GM12865 (cell line): ENCODE measurements around the gene MDK.

Source experiments
- DNase-seq: peaks from one replicate; pipeline ENCODE4 v3.0.0; 2010; ENCODE audit warnings: low read depth
- H3K4me3 ChIP-seq: 2 replicates; pipeline ENCODE4 v1.5.1; 2011; ENCODE audit warnings: mild to moderate bottlenecking, low read depth, low read length, control low read depth
- CTCF ChIP-seq: IDR thresholded peaks from 2 replicates; pipeline ENCODE4 v1.5.1; 2011; ENCODE audit warnings: low read length, control low read depth, low read depth, inconsistent platforms; ENCODE audit not compliant: insufficient read depth; ENCODE audit errors: missing control alignments

The MDK gene

GRCh38 chr11:46341454-46341853 is 40.0 kb upstream of the MDK start:
- no peak overlapping the region for H3K4me3 ChIP-seq
- no peak for TF ChIP-seq CTCF
- no peak for DNase-seq

GRCh38 chr11:46342239-46342638 is 39.2 kb upstream of the MDK start:
- H3K4me3 ChIP-seq: no peak overlapping the region
- no peak for TF ChIP-seq CTCF
- DNase-seq: no peak

GRCh38 chr11:46343520-46343919 is 37.9 kb upstream of the MDK start:
- H3K4me3 ChIP-seq: no peak overlapping the region
- no peak for TF ChIP-seq CTCF
- no peak for DNase-seq

GRCh38 chr11:46345131-46345597 is 36.3 kb upstream of the MDK start:
- peak; percentile 76 for DNase-seq
- H3K4me3 ChIP-seq: peak overlapping the region; percentile 75
- no peak for TF ChIP-seq CTCF

- no peak for TF ChIP-seq CTCF
- H3K4me3 ChIP-seq: peak overlapping the region; percentile 75
- peak; percentile 49 for DNase-seq
Observed at GRCh38 chr11:46345881-46346484, 35.5 kb upstream of the MDK start.

GRCh38 chr11:46346886-46347636 is 34.4 kb upstream of the MDK start, which contains the start of gene DGKZ:
Gene DGKZ, plus strand, starts transcription at chr11:46347463. Its CDS starts 197 bp downstream, at chr11:46347660.
- peak within 1 kb of the TSS; percentile 86 for H3K4me3 ChIP-seq
- peak; percentile 93 for DNase-seq
- peak; percentile 75 for TF ChIP-seq CTCF
